VCaP (cell line): ENCODE measurements around the gene MLXIP.
"Not testable (repeated sequence)": the region's sequence is repeated elsewhere in the genome, so short reads cannot be mapped to it uniquely, and the experiment has no call there.

Source experiments
- H3K27ac ChIP-seq: fragments of 450-650 bp; 2 replicates; pipeline ENCODE4 v1.5.1; 2017
- TF ChIP-seq, protein P1 (sequence below): fragments of 450-650 bp; conservative IDR thresholded peaks from 2 replicates; pipeline ENCODE4 v1.5.1; 2017; ENCODE audit warnings: mild to moderate bottlenecking, moderate library complexity

Gene MLXIP

DNA sequence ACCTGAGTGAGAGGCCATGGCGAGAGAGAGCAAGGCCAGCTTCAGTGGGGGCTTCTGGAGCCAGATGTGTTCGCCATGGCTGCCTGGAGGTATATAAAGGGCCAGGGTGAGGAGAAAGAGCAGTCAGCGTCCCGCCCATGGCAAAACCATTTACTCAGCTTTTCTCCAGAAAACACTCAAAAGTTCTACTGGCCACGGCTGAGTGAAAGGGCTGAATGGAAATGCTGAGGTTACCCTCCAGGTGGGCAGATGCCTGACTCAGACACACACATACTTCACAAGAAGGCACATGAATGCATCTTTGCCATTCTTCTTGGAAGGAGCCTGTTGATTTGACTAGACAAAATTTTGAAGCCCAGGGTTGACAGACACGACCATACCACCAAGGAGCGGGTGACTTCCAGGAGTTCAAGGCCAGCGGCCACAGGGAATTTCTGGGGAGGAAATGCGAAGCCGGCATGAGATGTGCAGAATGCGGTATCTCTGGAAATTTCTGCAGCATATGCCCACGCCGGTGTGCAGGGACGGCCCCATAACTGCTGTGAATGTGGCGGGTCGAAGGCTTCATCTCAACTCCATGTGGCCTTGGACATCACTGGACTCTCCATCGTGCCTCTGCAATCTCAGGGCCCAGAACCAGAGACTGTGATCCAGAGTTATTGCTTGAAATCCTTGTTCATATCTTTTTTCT lies 95.7 kb downstream of the MLXIP start, which contains the start of gene IL31:
Gene IL31 (minus strand): TSS at position 67 of the 691 bp plus-strand sequence. CDS start 49 bp downstream, at position 18.
- no peak within 1 kb of the TSS for H3K27ac ChIP-seq
- TF ChIP-seq, protein P1, sequence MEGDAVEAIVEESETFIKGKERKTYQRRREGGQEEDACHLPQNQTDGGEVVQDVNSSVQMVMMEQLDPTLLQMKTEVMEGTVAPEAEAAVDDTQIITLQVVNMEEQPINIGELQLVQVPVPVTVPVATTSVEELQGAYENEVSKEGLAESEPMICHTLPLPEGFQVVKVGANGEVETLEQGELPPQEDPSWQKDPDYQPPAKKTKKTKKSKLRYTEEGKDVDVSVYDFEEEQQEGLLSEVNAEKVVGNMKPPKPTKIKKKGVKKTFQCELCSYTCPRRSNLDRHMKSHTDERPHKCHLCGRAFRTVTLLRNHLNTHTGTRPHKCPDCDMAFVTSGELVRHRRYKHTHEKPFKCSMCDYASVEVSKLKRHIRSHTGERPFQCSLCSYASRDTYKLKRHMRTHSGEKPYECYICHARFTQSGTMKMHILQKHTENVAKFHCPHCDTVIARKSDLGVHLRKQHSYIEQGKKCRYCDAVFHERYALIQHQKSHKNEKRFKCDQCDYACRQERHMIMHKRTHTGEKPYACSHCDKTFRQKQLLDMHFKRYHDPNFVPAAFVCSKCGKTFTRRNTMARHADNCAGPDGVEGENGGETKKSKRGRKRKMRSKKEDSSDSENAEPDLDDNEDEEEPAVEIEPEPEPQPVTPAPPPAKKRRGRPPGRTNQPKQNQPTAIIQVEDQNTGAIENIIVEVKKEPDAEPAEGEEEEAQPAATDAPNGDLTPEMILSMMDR: no peak

DNA sequence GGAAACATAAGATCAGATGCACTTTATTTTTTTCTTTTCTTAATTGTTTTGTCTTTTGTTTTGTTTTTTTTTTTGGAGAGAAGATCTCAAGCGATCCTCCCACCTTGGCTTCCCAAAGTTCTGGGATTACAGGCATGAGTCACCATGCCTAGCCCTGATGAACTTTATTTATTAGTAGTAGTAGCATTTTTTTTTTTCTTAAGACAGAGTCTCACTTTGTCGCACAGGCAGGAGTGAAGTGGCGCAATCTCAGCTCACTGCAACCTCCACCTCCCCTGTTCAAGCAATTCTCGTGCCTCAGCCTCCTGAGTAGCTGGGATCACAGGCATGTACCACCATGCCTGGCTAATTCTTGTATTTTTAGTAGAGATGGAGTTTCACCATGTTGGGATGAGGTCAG lies 97.9 kb downstream of the MLXIP start:
- H3K27ac ChIP-seq: not testable (repeated sequence)

- TF ChIP-seq, protein P1: no peak
- H3K27ac ChIP-seq: peak within 1 kb of the TSS; percentile 30; the same call in 1 of the 2 replicates
Measured at GRCh38 chr12:122182887-122183587, 104.5 kb downstream of the MLXIP start, which contains the start of gene LRRC43. Gene LRRC43, plus strand, starts transcription at chr12:122183123. Its CDS starts 22 bp downstream, at chr12:122183145.

- H3K27ac ChIP-seq: no peak overlapping the region
- TF ChIP-seq, protein P1: no peak
Measured at GRCh38 chr12:122183588-122183940, 105.0 kb downstream of the MLXIP start.

- no peak overlapping the region for H3K27ac ChIP-seq
- TF ChIP-seq, protein P1: no peak
Measured at GRCh38 chr12:122184517-122184916, 106.0 kb downstream of the MLXIP start.

DNA sequence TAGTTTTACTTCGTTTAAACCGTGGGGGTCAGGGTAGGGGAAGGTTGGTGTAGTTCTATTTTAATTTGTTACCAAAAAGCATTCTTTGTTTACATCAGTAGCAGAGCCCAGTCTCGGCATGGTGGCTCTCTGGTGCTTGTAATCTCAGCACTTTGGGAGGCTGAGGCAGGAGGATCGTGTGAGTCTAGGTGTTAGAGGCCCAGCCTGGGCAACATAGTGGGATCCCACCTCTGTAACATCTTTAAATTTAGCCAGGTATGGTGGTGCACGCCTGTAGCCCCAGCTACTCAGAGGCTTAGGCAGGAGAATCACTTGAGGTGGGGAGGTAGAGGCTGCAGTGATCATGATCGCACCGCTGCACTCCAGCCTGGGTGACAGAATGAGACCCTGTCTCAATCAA lies 106.5 kb downstream of the MLXIP start:
- TF ChIP-seq, protein P1: no peak
- H3K27ac ChIP-seq: no peak overlapping the region

DNA sequence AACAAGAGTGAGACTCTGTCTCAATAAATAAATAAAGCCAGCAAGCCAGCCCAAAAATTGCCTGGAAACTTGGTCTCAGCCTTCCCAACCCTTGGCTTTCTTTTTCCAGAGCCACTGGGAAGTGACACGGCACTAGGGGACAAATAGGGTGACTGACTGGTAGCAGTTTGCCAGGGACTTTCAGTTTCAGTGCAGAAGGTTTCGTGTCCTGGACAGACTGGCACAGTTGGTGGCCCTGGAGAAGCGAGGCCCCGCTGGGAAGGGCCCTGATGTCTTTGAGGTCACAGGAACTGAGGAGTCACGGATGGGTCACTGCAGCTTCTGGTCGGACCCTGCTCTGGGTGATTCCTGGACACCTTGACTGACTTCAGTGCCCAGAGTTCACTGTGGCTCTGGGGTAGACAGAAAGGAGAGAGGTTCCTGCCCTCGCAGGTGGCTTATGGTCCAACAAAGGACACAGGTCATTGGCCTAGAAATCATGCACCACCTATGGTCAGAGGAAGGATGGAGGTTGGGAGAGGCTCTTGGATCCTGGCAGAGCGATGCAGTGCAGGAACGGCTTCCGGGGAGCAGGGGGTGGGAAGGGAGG lies 107.0 kb downstream of the MLXIP start:
- H3K27ac ChIP-seq: no peak overlapping the region
- TF ChIP-seq, protein P1: no peak
